Effector memory CD4-positive, alpha-beta T cell (primary cell): Measurements from ENCODE around the gene YOD1.

ENCODE experiments used
- DNase-seq, 3 donors: peaks; one replicate each; pipeline ENCODE4 v3.0.0-alpha.2; 2020
- H3K27ac ChIP-seq: 2 replicates; pipeline ENCODE4 v1.7.0; 2013; ENCODE audit warnings: mild to moderate bottlenecking, low read length, moderate library complexity; ENCODE audit not compliant: insufficient read depth, poor library complexity, severe bottlenecking
- H3K27me3 ChIP-seq: replicated peaks from 2 replicates; pipeline ENCODE4 v1.7.0; 2013; ENCODE audit warnings: mild to moderate bottlenecking, low read length; ENCODE audit not compliant: insufficient read depth, control insufficient read depth, poor library complexity, severe bottlenecking
- H3K36me3 ChIP-seq: 2 replicates; pipeline ENCODE4 v1.7.0; 2013; ENCODE audit warnings: mild to moderate bottlenecking, low read length, moderate library complexity; ENCODE audit not compliant: control insufficient read depth, insufficient read depth
- H3K4me1 ChIP-seq: 2 replicates; pipeline ENCODE4 v1.7.0; 2013; ENCODE audit warnings: low read length, mild to moderate bottlenecking; ENCODE audit not compliant: control insufficient read depth, insufficient read depth, poor library complexity, severe bottlenecking
- H3K4me3 ChIP-seq: 2 replicates; pipeline ENCODE4 v1.7.0; 2013; ENCODE audit warnings: low read length, low read depth, mild to moderate bottlenecking; ENCODE audit not compliant: insufficient read depth, poor library complexity, severe bottlenecking
- H3K9me3 ChIP-seq: 2 replicates; pipeline ENCODE4 v1.7.0; 2013; ENCODE audit warnings: mild to moderate bottlenecking, low read length, moderate library complexity; ENCODE audit not compliant: control insufficient read depth

YOD1 gene

DNA sequence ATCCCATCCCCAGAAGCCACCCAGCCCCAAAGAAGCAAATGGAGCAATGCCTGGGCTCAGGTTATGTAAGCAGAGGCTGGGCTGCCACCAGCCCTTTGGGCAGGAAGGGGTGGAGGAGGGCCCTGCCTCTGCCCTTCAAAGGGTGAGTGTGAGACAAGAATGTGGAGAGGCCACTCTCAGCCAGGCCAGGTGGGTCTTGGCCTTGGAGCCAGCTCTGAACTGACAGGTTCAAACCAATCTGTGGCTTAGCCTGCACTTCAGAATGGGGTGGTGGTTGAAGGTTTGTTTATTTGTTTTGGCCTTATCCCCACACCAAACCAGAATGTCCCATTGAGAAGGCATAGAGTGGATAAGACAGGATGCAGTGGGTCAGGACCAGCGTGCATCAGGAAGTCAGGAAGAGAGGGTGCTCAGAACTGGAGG is 48.3 kb downstream of the YOD1 start:
- DNase-seq: no peak
- Histone ChIP-seq H3K27me3 (no peaks in the 10 kb centered on the region), H3K4me1 (no peaks in the 10 kb centered on the region), H3K4me3 (no peak overlapping the region), H3K36me3 (no peaks in the 10 kb centered on the region), H3K9me3 (no peaks in the 10 kb centered on the region), H3K27ac (no peak overlapping the region)

DNA sequence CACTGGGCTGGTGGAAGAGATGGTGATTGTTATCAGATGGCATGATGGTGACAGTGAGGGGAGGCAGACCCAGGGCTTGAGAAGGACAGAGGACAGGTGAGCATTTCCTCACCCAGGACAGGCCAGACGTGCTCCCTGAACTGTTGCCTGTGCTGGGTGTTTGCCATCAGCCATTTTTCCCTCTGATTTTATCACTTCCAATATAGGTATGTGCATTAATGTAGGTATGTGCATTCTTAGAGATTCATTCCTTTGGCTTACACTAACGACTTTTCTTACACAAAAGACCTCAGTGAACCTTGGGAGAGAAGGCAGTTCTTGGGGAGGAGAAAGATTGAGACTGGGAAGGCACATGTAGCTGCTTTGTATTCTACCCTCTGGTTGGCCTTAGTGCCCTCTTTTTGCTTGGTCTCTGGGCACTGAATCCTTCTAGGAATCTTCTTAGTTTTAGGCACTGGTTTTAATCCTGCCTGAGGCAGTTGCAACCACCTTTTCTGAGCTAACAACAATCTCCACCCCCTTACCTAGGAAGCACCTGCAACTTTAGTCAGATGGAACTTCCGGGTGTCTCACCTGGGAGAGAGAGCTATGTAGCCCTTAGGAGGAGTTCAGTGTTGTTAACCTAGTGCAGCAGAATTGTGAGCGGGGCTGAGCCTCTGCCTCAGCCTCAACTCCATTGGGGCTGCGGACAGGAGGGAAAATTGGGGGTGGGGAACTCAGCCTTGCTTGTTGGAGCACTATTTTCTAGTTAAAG is 49.3 kb downstream of the YOD1 start:
- no peak for DNase-seq
- Histone ChIP-seq H3K27ac (no peak overlapping the region), H3K4me3 (no peak overlapping the region), H3K27me3 (no peaks in the 10 kb centered on the region), H3K36me3 (no peaks in the 10 kb centered on the region), H3K9me3 (no peaks in the 10 kb centered on the region), H3K4me1 (no peaks in the 10 kb centered on the region)

DNA sequence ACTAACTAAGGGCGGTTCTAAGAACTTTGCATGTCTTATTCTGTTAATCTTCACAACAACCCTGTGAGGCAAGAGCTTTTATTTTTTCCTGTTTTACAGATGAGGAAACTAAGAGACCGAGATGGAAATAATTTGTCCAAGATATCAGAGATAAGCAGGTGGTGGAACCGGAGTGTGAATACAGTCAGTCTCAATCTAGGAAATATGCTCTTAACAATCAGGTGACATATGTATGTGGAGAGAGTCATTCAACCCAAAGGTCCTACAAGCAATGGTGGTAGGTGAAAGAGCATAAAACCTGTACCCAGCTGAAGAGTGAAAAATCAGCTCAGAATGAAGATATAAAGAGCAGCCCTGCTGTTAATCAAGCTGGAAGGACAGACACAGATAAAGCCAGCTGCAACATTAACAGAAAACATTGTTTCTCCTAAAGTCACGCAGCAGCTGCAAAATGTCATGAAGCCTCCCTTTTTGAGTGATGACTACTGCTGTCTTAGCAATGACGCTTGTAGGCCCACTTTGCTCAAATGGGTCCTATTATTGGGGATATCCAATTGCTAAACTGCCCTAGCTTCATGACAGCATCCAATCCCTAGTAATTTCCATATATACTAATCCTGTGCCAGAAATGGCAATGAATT is 50.2 kb downstream of the YOD1 start:
- DNase-seq: no peak
- Histone ChIP-seq H3K4me1 (no peaks in the 10 kb centered on the region), H3K27me3 (no peaks in the 10 kb centered on the region), H3K27ac (no peak overlapping the region), H3K4me3 (no peak overlapping the region), H3K36me3 (no peaks in the 10 kb centered on the region), H3K9me3 (no peaks in the 10 kb centered on the region)

DNA sequence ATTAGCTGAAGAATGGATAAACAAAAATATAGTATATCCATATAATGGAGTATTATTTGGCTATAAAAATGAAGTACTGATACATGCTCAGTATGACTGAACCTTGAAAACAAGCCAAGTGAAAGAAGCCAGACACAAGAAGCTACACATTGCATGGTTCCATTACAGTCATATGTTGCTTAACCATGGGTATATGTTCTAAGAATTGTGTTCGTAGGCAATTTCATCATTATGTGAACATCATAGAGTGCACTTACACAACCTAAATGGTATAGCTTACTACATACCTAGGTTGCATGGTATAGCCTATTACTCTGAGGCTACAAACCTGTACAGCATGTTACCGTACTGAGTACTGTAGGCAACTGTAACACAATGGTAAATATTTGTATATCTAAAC is 52.2 kb downstream of the YOD1 start:
- DNase-seq: no peak
- H3K4me3 ChIP-seq: no peak overlapping the region
- no peaks in the 10 kb centered on the region for H3K27me3 ChIP-seq
- no peak overlapping the region for H3K27ac ChIP-seq
- no peaks in the 10 kb centered on the region for H3K4me1 ChIP-seq
- no peaks in the 10 kb centered on the region for H3K36me3 ChIP-seq
- H3K9me3 ChIP-seq: no peaks in the 10 kb centered on the region
